OCI-M2 (cell line): ENCODE measurements around the gene CLRN3.

Experiments
- DNase-seq: peaks from one replicate; lab custom pipeline; 2025; ENCODE audit not compliant: unreplicated experiment; lab: John Stamatoyannopoulos, UW

CLRN3 gene

GRCh38 chr10:127849224-127849623 lies 43.5 kb downstream of the CLRN3 start:
- DNase-seq: no peak

GRCh38 chr10:127848226-127848625 lies 44.5 kb downstream of the CLRN3 start:
- DNase-seq: no peak

GRCh38 chr10:127845756-127846155 lies 47.0 kb downstream of the CLRN3 start:
- no peak for DNase-seq

GRCh38 chr10:127840884-127841283 lies 51.9 kb downstream of the CLRN3 start:
- no peak for DNase-seq

- DNase-seq: no peak
Measured at GRCh38 chr10:127836966-127837365, 55.8 kb downstream of the CLRN3 start.

- DNase-seq: no peak
Measured at GRCh38 chr10:127836176-127836575, 56.6 kb downstream of the CLRN3 start.

- DNase-seq: no peak
Measured at GRCh38 chr10:127834791-127835190, 58.0 kb downstream of the CLRN3 start.

GRCh38 chr10:127834221-127834620 lies 58.5 kb downstream of the CLRN3 start:
- DNase-seq: no peak

- no peak for DNase-seq
Measured at GRCh38 chr10:127833804-127834203, 58.9 kb downstream of the CLRN3 start.

GRCh38 chr10:127832501-127832900 lies 60.2 kb downstream of the CLRN3 start:
- DNase-seq: no peak

GRCh38 chr10:127830414-127830813 lies 62.3 kb downstream of the CLRN3 start:
- no peak for DNase-seq
